NCI-H2171 (cell line): Measurements from ENCODE around the gene U2SURP.
"Not testable (repeated sequence)": the region's sequence is repeated elsewhere in the genome, so short reads cannot be mapped to it uniquely, and the experiment has no call there.

ENCODE experiments used
- DNase-seq: peaks from one replicate; lab custom pipeline; 2025; lab: John Stamatoyannopoulos, UW

Gene U2SURP

GRCh38 chr3:143071776-143072175 is 70.4 kb downstream of the U2SURP start:
- DNase-seq = no peak

GRCh38 chr3:143072298-143073020 is 71.1 kb downstream of the U2SURP start:
- DNase-seq = not testable (repeated sequence)

GRCh38 chr3:143073541-143073940 is 72.2 kb downstream of the U2SURP start:
- DNase-seq = not testable (repeated sequence)

DNA sequence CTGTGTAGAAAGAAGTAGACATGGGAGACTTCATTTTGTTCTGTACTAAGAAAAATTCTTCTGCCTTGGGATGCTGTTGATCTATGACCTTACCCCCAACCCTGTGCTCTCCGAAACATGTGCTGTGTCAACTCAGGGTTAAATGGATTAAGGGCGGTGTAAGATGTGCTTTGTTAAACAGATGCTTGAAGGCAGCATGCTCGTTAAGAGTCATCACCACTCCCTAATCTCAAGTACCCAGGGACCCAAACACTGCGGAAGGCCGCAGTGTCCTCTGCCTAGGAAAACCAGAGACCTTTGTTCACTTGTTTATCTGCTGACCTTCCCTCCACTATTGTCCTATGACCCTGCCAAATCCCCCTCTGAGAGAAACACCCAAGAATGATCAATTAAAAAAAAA is 72.6 kb downstream of the U2SURP start:
- not testable (repeated sequence) for DNase-seq

GRCh38 chr3:143078883-143079282 is 77.5 kb downstream of the U2SURP start:
- DNase-seq = no peak

DNA sequence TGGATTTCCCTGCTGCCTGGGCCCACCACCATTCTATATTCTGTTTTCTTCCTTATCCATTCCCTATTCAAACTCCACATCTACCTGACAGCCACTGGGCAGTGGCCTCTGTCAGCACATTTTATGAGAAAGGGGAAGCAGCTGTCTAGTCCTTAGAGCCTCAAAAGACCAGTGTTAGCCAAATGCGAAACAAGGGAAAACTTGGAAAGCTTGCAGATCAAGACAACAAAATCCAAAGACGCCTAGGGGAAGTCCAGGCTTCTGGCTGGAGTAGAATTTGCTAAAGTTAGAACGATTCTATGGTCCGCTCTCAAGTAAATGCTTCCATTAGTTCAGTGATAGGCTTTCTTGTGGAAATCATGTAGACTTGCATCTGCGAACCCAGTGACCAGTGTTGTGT is 78.8 kb downstream of the U2SURP start:
- no peak for DNase-seq

DNA sequence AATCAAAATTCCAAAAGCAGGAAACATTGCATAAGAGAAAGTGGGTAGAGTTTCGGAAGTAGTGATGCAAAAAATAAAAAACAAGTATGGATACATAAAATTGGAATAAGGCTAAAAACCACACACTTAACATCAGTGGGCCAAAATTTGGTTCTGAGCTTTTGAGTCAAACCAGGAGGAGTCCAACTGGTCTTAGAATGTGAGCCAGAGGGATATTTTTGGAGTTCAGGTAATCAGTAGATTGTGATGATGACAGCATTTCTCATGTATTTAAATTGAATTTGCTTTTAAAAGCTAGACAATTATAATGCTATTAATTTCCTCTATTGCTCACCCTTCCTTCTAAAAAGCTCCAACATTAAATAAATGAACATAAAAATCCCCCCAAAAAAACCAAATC is 80.0 kb downstream of the U2SURP start:
- no peak for DNase-seq

DNA sequence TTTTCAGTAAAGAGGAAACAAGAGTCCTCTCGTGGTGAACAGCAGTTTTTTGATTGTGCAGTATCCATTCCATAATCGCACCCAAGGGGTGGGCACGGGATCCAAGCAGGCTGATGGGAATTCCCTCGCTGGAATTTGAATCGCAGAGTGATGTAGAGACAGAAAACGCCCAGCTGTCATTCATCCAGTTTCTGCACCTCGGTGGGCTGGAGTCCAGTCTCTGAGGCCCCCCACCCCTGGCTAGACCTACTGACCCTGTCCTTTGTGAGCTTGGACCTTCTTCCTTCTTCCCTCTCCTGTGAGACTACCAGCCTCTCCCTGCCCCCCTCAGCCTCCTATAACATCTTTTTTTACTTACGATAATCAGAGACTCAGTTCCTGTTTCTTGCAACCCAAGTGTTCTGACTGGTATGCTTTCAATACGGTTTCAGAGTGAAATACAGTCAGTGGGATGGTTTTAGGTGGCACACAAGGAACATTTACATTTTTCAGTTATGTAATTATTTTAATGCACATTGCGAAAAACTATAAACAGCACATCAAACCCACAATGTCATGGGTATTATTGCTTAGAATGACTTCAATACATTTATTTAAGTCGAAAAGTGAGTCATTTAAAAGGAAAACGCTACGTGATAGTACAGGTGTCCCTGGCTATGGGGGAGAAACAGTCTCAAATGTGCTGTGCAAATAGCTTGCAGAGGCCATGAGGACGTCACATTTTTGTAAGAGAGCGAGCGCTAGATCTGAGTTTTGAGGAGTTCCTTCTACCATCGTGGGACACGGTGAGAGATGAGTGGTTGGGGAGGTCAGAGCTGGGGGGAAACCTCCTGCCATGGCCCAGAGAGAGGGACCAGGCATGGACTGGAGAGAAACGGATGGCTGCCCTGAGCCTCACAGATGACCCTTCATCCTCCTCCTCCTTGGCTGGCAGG is 80.7 kb downstream of the U2SURP start:
- DNase-seq = no peak

GRCh38 chr3:143083781-143084180 is 82.4 kb downstream of the U2SURP start:
- DNase-seq = no peak

- DNase-seq = no peak
Observed at GRCh38 chr3:143084856-143085731, 83.7 kb downstream of the U2SURP start.

DNA sequence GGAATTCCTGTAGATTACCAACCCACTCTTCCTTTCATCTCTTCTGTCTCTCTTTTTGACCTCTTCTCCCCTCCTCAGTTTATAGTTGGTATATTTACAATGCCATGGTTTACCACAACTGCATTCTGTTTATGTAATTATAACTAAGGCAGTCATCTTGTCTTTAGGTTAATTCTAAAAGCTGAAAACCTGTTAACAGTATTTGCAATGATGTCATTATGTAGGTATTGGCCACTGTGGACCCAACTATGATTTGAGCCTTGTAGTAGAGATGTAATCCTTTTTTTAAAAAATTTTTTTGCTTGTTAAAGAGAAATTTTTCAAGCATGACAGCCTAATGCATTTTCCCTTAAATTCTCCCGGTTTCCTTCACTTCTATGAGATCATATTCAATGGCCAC is 87.5 kb downstream of the U2SURP start:
- DNase-seq = no peak

DNA sequence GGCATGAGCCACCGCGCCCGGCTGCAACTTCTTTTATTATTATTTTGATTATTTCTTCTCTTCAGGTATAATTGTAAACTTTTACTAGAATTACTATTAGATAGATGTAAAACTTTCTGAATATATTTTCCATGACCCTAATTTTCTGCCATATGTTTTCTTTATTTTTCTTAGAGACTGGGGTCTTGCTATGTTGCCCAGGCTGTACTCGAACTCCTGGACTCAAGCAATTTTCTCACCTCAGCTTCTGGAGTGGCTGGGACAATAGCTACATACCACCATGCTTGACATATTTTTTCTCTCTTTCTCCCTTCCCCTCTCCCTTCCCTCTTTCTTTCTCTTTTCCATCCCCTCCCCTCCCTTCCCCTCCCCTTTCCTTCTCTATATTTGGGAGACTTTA is 88.6 kb downstream of the U2SURP start:
- no peak for DNase-seq

DNA sequence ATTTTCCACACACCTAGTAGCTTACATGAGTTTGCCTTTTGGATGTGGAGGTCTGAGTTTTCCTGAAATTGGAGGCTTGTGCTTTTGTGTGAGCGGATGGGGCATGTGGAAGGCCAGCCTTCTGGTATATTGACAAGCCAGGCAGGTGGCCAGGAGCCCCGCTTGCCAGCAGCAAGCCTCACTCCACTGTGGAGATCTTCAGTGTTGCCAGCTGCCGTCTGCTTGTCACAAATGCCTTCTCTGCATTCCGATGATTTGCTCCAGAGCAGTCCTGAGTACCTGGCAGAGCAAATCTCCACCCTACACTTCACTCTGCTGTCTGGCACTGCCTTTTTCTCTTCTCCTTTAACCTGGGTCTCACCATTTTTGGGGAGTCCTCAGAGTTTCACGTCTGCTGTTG is 89.1 kb downstream of the U2SURP start:
- DNase-seq = peak; percentile 6

- DNase-seq = no peak
Observed at GRCh38 chr3:143090976-143091837, 89.8 kb downstream of the U2SURP start.

DNA sequence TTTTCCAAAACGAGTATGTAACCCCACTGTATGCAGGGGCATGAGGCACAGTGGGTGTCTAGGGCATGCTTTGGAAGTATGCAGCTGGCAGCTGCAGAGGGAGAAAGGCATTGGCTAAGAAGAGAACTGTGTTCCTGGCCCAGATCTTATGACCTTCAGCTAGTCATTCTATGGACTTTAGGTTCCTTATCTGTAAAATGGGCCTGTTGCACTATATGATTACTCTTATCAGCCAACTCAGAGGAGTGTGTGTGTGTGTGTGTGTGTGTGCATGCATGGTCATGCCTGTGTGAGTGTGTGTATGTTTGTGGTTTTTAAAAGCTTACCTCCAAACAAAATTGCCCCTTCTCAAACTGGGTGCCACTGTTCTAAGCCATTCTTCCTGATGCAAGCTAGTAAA is 90.8 kb downstream of the U2SURP start:
- no peak for DNase-seq

- no peak for DNase-seq
Observed at GRCh38 chr3:143095813-143096212, 94.4 kb downstream of the U2SURP start.

- DNase-seq = no peak
Observed at GRCh38 chr3:143098032-143098764, 96.8 kb downstream of the U2SURP start.

- no peak for DNase-seq
Observed at GRCh38 chr3:143099210-143099609, 97.8 kb downstream of the U2SURP start.

DNA sequence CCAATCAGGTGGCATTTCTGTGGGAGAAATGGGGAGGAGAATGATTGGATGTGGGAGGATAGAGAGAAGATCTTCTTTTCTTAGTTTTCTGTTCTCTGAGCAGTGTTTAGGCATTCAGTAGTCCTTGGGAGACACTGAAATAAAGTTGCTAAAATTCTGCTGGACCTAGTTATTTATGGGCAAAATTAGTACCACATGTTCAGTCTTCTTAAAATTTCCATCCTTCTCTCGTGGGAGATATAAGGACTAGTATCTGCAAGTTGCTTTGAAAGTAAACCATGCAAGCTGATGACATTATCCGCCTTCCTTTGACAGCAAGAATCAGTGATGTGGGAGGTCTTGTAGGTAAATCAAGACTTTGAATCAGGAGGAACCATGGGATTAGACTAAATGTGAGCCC is 98.3 kb downstream of the U2SURP start:
- DNase-seq = no peak

DNA sequence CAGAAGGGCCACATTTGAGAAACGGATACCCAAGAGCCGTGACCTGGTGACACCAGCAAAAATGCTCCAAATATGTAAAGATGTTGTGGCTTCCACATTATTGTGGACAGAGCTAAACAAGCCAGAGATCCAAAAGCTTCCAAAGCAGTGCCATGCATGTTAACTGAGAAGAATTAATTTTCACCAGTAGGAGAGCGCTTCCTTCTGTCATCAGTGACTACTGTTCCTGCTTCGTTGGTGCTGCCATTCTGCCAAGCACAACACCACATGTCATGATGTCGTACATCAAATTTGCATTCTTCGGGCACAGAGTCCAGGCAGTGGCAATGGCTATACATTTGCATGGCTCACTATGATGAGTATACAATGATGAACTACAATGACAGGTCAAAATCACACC is 99.1 kb downstream of the U2SURP start:
- DNase-seq = no peak
